HG02981 (cell line): ENCODE results near the gene REXO1.

Source experiments
- ATAC-seq: cut with Tn5 transposase; IDR thresholded peaks from one replicate; pipeline ENCODE4 v1.9.1; 2021; ENCODE audit warnings: mild to moderate bottlenecking, moderate library complexity; ENCODE audit not compliant: unreplicated experiment

REXO1 gene

GRCh38 chr19:1816530-1817298 is 31.6 kb downstream of the REXO1 start:
- no peak for ATAC-seq

DNA sequence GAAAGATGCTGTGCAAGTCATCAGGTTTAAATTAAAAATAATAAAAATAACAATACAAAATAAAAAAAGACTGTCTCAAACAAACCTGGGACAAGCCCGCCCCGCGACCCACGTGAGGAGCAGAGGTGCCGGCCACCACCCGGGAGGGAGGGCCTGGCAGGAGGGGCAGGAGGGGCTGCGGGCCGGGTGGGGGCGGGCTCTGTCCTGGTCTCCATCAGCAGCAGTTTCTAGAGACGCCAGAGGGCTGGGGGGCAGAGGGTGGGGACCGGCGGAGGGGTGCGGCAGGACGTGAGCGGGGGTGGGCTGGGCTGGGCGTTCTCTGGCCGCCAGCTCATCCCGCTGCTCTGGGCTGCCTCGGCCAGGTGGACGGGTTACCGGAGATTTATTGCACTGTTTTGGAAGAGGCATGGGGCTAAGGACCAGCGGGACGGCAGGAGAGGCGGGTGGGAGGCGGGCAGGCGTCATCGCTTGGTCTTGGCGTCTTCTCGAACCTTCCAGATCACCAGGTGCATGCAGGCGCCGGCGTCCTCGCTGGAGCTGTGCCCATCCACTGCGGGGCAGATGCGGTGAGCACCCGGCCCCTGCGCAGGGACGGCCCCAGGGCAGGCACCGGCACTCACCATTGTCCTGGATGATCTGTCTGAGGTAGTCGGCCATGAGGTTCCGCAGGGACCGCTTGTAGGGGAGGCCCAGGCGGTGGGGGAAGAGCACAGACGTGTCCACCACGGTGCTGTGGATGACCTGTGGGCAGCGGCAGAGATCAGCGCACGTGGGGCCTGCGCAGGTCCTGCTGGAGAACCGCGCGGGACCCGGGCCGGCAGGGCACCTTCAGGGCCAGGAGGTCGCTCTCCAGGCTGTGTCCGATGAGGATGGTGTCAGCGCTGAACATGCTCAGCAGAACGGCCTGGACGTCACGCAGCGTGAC is 32.4 kb downstream of the REXO1 start:
- ATAC-seq: no peak

GRCh38 chr19:1814833-1815604 is 33.3 kb downstream of the REXO1 start:
- ATAC-seq: no peak

GRCh38 chr19:1814391-1814790 is 33.9 kb downstream of the REXO1 start:
- ATAC-seq: no peak

GRCh38 chr19:1813192-1814182 is 34.8 kb downstream of the REXO1 start:
- ATAC-seq: no peak

DNA sequence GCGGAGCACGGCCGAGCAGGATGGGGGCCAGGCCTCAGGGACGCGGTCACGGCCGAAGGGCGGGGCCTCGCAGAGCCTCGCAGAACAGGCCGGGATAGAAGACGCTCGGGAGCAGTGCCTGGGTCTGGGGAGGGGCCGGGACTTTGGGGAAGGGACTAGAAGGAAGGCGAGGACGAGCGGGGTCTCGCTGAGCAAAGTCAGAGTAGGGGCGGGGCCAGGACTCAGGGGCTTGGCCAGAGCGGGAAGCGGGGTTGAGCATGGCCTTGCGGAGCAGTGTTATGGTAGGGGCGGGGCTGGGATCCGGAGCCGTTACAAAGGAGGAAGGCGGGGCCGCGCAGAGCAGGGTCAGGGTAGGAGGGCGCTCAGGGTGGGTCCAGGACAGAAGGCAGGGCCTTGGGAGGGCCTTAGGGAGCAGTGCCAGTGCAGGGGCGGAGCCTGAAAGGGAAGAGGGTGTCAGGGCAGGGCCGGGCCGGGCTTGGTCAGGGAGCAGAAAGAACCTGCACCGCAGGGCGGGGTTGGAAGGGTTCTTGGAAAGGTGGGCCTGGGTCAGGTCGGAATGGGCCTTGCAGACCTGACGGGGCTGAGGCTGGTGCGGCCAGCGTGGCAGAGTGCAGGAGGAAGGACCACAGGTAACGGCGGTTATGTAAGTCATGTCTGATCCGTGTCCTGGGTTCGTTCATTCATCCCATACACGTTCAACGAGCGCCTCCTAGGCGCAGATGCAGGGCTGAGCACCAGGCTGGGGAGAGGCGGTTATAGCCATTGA is 35.7 kb downstream of the REXO1 start:
- ATAC-seq: peak; percentile 81

- ATAC-seq: peak; percentile 10
Measured at GRCh38 chr19:1811942-1812425, 36.3 kb downstream of the REXO1 start, which contains the start of gene ATP8B3. TSS of gene ATP8B3 (minus strand) at chr19:1812276. CDS start at chr19:1811736, 540 bp downstream.

GRCh38 chr19:1811472-1811894 is 36.8 kb downstream of the REXO1 start:
- ATAC-seq: no peak

DNA sequence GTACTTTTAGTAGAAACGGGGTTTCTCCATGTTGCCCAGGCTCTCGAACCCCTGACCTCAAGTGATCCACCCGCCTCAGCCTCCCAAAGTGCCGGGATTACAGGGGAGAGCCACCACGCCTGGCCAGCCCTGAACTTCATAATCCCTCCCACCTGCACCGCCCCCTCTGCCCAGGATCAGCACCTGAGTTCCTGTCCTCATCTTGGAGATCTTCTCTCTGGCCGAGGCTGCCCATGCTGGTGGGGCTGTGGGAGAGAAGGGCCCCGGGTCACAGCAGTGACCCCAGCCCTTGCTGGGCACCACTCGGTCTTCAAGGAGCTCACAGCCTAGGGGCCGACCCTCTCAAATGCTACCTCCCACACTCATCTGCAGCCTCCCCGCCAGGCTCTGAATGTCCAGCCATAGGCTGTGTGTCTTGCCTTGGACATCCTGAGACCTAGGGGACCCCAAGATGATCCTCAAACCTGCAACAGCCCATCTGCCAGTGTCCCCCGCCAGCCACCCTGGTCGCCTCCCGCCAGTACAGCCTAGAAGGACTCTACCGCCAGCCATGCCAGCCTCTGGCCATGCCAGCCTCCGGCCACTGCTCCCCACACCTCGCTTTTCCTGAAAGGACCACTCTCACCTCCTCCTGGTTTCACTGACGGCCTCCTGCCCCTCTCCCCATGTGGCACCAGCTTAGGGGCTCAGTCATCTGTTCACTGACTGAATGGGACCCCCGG is 37.7 kb downstream of the REXO1 start:
- ATAC-seq: no peak

DNA sequence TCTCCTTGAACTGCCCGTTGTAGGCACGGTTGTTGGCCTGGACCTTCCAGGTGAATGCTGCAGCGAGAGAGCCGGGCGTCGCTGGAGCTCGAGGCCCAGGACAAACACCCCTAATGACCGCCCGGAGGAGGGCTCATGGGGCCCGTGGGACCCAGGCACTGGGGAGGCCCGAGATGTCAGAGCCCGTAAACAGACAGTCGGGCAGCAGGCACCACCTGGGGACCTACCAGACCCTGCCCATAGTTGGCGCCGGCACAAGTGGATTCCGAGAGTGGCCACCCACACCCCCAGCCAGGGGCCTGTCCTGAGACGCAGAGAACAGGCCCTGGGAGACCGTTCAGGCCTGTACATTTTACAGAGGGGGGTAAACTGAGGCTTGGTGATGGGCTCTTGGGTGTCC is 38.6 kb downstream of the REXO1 start:
- ATAC-seq: no peak

DNA sequence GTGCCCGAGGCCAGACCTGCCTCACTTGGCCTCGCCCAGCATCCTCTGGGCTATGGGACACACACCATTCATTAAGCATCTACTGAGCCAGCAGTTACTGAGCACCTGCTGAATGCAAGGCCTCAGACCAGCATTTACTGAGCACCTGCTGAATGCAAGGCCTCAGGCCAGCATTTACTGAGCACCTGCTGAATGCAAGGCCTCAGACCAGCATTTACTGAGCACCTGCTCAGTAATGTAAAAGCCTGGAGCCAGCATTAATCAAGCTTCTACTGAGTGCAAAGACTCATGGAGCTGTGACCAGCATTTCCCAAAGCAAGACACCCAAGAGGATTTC is 39.9 kb downstream of the REXO1 start:
- ATAC-seq: no peak

GRCh38 chr19:1807695-1808394 is 40.4 kb downstream of the REXO1 start:
- ATAC-seq: no peak

GRCh38 chr19:1807030-1807694 is 41.1 kb downstream of the REXO1 start:
- ATAC-seq: no peak

DNA sequence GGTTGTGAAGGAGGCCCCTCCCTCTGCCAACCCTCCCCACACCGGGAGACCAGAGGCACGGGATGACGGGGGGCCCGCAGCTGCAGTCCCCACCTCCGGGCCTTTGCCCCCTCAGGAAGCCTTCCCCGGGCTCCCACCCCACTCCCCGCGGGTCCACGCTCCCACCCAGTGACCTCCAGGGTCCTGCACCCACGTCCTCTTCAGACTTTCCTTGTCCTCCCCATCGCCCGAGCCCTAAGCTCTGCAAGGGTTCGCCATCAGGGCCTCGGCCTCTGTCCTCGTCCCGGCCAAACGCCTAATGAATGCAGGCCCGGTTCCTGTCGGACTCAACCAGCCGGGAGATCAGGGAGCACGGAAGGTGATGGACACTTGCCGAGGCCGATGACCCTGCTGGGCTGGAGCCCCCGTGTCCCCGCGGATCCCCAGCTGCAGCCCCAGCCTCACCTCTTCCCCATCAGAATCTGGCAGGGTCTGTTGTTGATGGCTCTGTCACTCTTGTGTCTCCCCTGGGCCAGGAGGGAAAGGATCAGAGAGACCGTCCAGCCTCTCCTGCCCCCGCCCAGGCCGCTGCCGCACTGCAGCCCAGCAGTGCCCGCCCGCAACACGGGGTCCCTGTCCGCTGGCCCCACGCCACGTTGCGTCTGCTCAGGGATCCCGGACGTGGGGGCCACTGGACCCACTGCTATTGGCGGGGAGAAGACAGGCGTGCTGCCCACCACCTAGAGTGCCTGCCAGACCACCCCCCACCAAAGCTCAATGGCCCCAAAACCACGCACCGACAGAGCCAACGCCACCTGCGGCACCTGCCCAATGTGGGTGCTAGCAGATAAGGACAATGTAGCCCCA is 41.9 kb downstream of the REXO1 start:
- no peak for ATAC-seq

GRCh38 chr19:1805401-1806183 is 42.7 kb downstream of the REXO1 start:
- ATAC-seq: no peak

- no peak for ATAC-seq
Measured at GRCh38 chr19:1804858-1805257, 43.4 kb downstream of the REXO1 start.
